ENCODE measurements around the gene ZBTB20.

The ZBTB20 gene

GRCh38 chr3:114879059-114880031 is 267.7 kb downstream of the ZBTB20 start:
- no peak overlapping the region for H2BK12ac ChIP-seq (ENCODE audit: low read length in 2 of 2)
- no peak overlapping the region for H3K14ac ChIP-seq (ENCODE audit: low read length in 2 of 2)
- no peak overlapping the region for H3K4me2 ChIP-seq (ENCODE audit: low read length, poor library complexity, severe bottlenecking)
- H4K8ac ChIP-seq (ENCODE audit: low read length), result no peak overlapping the region
- WGBS, result 42% methylated on average over 2 of the region's 8 CpGs
- DNase-seq, result peak; percentile 84
- H3K23ac ChIP-seq (ENCODE audit: low read length in 2 of 2), result no peak overlapping the region
- no peak overlapping the region for H3K18ac ChIP-seq (ENCODE audit: low read depth in 1 of 2, low read length in 2 of 2)
- H3K27ac ChIP-seq (ENCODE audit: low read length, poor library complexity, severe bottlenecking), result no peak overlapping the region
- H3K9ac ChIP-seq (ENCODE audit: low read length), result peak overlapping the region; percentile 32
- no peak overlapping the region for H4K91ac ChIP-seq (ENCODE audit: low read length)
- H2AFZ ChIP-seq (ENCODE audit: low read depth, low read length), result no peak overlapping the region
- H2BK15ac ChIP-seq (ENCODE audit: low read depth, poor library complexity, severe bottlenecking), result no peak overlapping the region
- no peaks in the 10 kb centered on the region for H3K27me3 ChIP-seq (ENCODE audit: control insufficient read depth in 1 of 2, insufficient read depth in 1 of 2, low read length in 2 of 2)
- H2BK120ac ChIP-seq (ENCODE audit: low read depth, low read length), result no peak overlapping the region
- no peaks in the 10 kb centered on the region for H3K79me1 ChIP-seq (replicated peaks; ENCODE audit: low read length, poor library complexity, severe bottlenecking)
- H3K36me3 ChIP-seq (ENCODE audit: control insufficient read depth in 1 of 2, insufficient read depth in 2 of 2, low read depth in 1 of 2, low read length in 2 of 2), result no peaks in the 10 kb centered on the region
- peaks cover 2% of the 10 kb centered on the region for H3K4me1 ChIP-seq (ENCODE audit: control insufficient read depth, insufficient read depth, low read depth, low read length)
- no peak overlapping the region for H2AK5ac ChIP-seq (ENCODE audit: low read length, severe bottlenecking)
- peak overlapping the region in 1 of 2 experiments; percentile 8 for H3K4me3 ChIP-seq (ENCODE audit: insufficient read depth in 1 of 2, low read depth in 1 of 2, low read length in 2 of 2)
- H3K9me3 ChIP-seq (ENCODE audit: control insufficient read depth, low read length), result no peaks in the 10 kb centered on the region
- no peak overlapping the region for H2BK5ac ChIP-seq (ENCODE audit: low read depth, low read length, poor library complexity, severe bottlenecking)
- H3K4ac ChIP-seq (ENCODE audit: low read depth in 1 of 2, low read length in 2 of 2), result no peak overlapping the region

DNA sequence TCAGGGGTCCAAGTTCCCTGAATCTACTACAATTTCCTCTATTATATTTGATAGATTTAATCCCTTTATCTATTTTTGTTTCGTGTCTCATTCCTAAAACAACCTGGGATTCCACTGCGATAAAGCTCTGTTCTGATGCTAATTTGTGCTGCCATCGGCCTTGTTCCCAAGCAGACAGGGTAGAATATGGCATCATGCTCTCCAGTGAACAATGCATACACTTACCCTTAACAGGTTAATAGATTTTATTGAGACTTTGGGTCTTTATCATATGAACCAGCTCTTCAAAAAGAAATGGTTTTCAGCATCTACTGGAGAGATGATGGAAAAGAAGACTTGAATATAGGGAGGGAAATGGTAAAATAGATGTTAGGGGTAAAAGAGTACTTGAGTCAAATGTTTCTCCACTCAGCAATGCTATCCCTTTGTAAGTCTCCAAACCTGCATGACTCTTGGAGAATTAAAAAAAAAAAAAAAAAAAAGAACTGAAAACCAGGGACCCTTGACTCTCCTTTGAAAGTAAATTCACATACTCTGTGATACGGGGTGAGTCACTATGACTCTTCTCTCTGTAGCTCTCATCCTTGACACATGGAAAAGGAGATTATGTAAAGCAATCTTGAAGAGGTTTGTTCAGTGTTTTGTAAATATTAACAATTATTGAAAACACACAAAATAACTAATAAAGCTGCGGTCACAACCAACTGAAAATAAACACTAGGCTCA is 268.8 kb downstream of the ZBTB20 start:
- Histone ChIP-seq H3K9ac (ENCODE audit: low read length) (no peak overlapping the region), H3K79me1 (replicated peaks; ENCODE audit: low read length, poor library complexity, severe bottlenecking) (no peaks in the 10 kb centered on the region), H3K4me3 (ENCODE audit: insufficient read depth in 1 of 2, low read depth in 1 of 2, low read length in 2 of 2) (no peak overlapping the region), H3K27me3 (ENCODE audit: control insufficient read depth in 1 of 2, insufficient read depth in 1 of 2, low read length in 2 of 2) (no peaks in the 10 kb centered on the region), H3K14ac (ENCODE audit: low read length in 2 of 2) (no peak overlapping the region), H2AFZ (ENCODE audit: low read depth, low read length) (no peak overlapping the region), H2AK5ac (ENCODE audit: low read length, severe bottlenecking) (no peak overlapping the region), H3K27ac (ENCODE audit: low read length, poor library complexity, severe bottlenecking) (no peak overlapping the region), H3K36me3 (ENCODE audit: control insufficient read depth in 1 of 2, insufficient read depth in 2 of 2, low read depth in 1 of 2, low read length in 2 of 2) (no peaks in the 10 kb centered on the region), H2BK15ac (ENCODE audit: low read depth, poor library complexity, severe bottlenecking) (no peak overlapping the region), H2BK120ac (ENCODE audit: low read depth, low read length) (no peak overlapping the region), H2BK5ac (ENCODE audit: low read depth, low read length, poor library complexity, severe bottlenecking) (no peak overlapping the region), H3K4me1 (ENCODE audit: control insufficient read depth, insufficient read depth, low read depth, low read length) (peaks cover 2% of the 10 kb centered on the region), H3K4me2 (ENCODE audit: low read length, poor library complexity, severe bottlenecking) (no peak overlapping the region), H4K8ac (ENCODE audit: low read length) (no peak overlapping the region), H3K23ac (ENCODE audit: low read length in 2 of 2) (no peak overlapping the region), H2BK12ac (ENCODE audit: low read length in 2 of 2) (no peak overlapping the region), H3K9me3 (ENCODE audit: control insufficient read depth, low read length) (no peaks in the 10 kb centered on the region), H4K91ac (ENCODE audit: low read length) (no peak overlapping the region), H3K4ac (ENCODE audit: low read depth in 1 of 2, low read length in 2 of 2) (no peak overlapping the region), H3K18ac (ENCODE audit: low read depth in 1 of 2, low read length in 2 of 2) (no peak overlapping the region)
- WGBS, result 66% methylated on average over 4 of the region's 5 CpGs
- DNase-seq, result peak; percentile 72

GRCh38 chr3:114877378-114878113 is 269.5 kb downstream of the ZBTB20 start:
- Histone ChIP-seq H2BK5ac (ENCODE audit: low read depth, low read length, poor library complexity, severe bottlenecking) (no peak overlapping the region), H3K79me1 (replicated peaks; ENCODE audit: low read length, poor library complexity, severe bottlenecking) (no peaks in the 10 kb centered on the region), H3K4me3 (ENCODE audit: insufficient read depth in 1 of 2, low read depth in 1 of 2, low read length in 2 of 2) (no peak overlapping the region), H3K18ac (ENCODE audit: low read depth in 1 of 2, low read length in 2 of 2) (no peak overlapping the region), H3K27ac (ENCODE audit: low read length, poor library complexity, severe bottlenecking) (no peak overlapping the region), H3K4me1 (ENCODE audit: control insufficient read depth, insufficient read depth, low read depth, low read length) (peaks cover 2% of the 10 kb centered on the region), H2BK12ac (ENCODE audit: low read length in 2 of 2) (no peak overlapping the region), H2AK5ac (ENCODE audit: low read length, severe bottlenecking) (no peak overlapping the region), H3K14ac (ENCODE audit: low read length in 2 of 2) (no peak overlapping the region), H2AFZ (ENCODE audit: low read depth, low read length) (no peak overlapping the region), H3K9ac (ENCODE audit: low read length) (no peak overlapping the region), H4K8ac (ENCODE audit: low read length) (no peak overlapping the region), H2BK15ac (ENCODE audit: low read depth, poor library complexity, severe bottlenecking) (no peak overlapping the region), H3K4ac (ENCODE audit: low read depth in 1 of 2, low read length in 2 of 2) (no peak overlapping the region), H3K27me3 (ENCODE audit: control insufficient read depth in 1 of 2, insufficient read depth in 1 of 2, low read length in 2 of 2) (no peaks in the 10 kb centered on the region), H3K23ac (ENCODE audit: low read length in 2 of 2) (no peak overlapping the region), H3K9me3 (ENCODE audit: control insufficient read depth, low read length) (no peaks in the 10 kb centered on the region), H3K36me3 (ENCODE audit: control insufficient read depth in 1 of 2, insufficient read depth in 2 of 2, low read depth in 1 of 2, low read length in 2 of 2) (no peaks in the 10 kb centered on the region), H2BK120ac (ENCODE audit: low read depth, low read length) (no peak overlapping the region), H4K91ac (ENCODE audit: low read length) (no peak overlapping the region), H3K4me2 (ENCODE audit: low read length, poor library complexity, severe bottlenecking) (no peak overlapping the region)
- 100% methylated on average over 1 of the region's 2 CpGs for WGBS
- DNase-seq, result no peak
